Trophoblast cell (in vitro differentiated cells and primary cell): ENCODE data around the gene FSTL4.

Experiments
- DNase-seq, 2 donors: peaks; one replicate each; pipeline ENCODE4 v3.0.0-alpha.2; 2016
- H2AFZ ChIP-seq: 2 replicates; pipeline ENCODE4 v1.6.1; 2013; ENCODE audit warnings: low read length, moderate library complexity, mild to moderate bottlenecking; ENCODE audit not compliant: insufficient read depth, poor library complexity
- H2AK5ac ChIP-seq: 2 replicates; pipeline ENCODE4 v1.6.1; 2013; ENCODE audit warnings: mild to moderate bottlenecking, low read length
- H2BK120ac ChIP-seq: 2 replicates; pipeline ENCODE4 v1.6.1; 2013; ENCODE audit warnings: low read length, mild to moderate bottlenecking, moderate library complexity; ENCODE audit not compliant: insufficient read depth, poor library complexity
- H2BK12ac ChIP-seq: 2 replicates; pipeline ENCODE4 v1.6.1; 2013; ENCODE audit warnings: mild to moderate bottlenecking, low read length, moderate library complexity
- H2BK5ac ChIP-seq: 2 replicates; pipeline ENCODE4 v1.6.1; 2013; ENCODE audit warnings: low read length, low read depth, moderate library complexity, mild to moderate bottlenecking; ENCODE audit not compliant: poor library complexity
- H3K14ac ChIP-seq: 2 replicates; pipeline ENCODE4 v1.6.1; 2013; ENCODE audit warnings: mild to moderate bottlenecking, low read length
- H3K18ac ChIP-seq: 2 replicates; pipeline ENCODE4 v1.6.1; 2013; ENCODE audit warnings: mild to moderate bottlenecking, low read length
- H3K23ac ChIP-seq: 2 replicates; pipeline ENCODE4 v1.6.1; 2013; ENCODE audit warnings: low read length
- H3K27ac ChIP-seq: 2 replicates; pipeline ENCODE4 v1.5.1; 2013; ENCODE audit warnings: low read depth, mild to moderate bottlenecking, inconsistent platforms, low read length, moderate library complexity
- H3K27me3 ChIP-seq: 2 replicates; pipeline ENCODE4 v1.6.1; 2013; ENCODE audit warnings: inconsistent platforms, mild to moderate bottlenecking, low read length, moderate library complexity; ENCODE audit not compliant: insufficient read depth
- H3K36me3 ChIP-seq, 2 experiments: 1 replicate in 1 of 2; 2 replicates in 1 of 2; pipeline ENCODE4 v1.6.1; 2013; ENCODE audit warnings: low read length in 2 of 2, mild to moderate bottlenecking in 2 of 2, moderate library complexity in 1 of 2; ENCODE audit not compliant: insufficient read depth in 2 of 2, control insufficient read depth in 1 of 2
- H3K4ac ChIP-seq: 2 replicates; pipeline ENCODE4 v1.6.1; 2013; ENCODE audit warnings: low read depth, mild to moderate bottlenecking, low read length, moderate library complexity
- H3K4me1 ChIP-seq, 2 experiments: 1 replicate in 1 of 2; 2 replicates in 1 of 2; pipeline ENCODE4 v1.6.1; 2013; ENCODE audit warnings: low read length in 2 of 2, mild to moderate bottlenecking in 2 of 2, moderate library complexity in 1 of 2; ENCODE audit not compliant: insufficient read depth in 2 of 2, control insufficient read depth in 1 of 2
- H3K4me2 ChIP-seq: 2 replicates; pipeline ENCODE4 v1.6.1; 2013; ENCODE audit warnings: inconsistent platforms, mild to moderate bottlenecking, low read length, moderate library complexity
- H3K4me3 ChIP-seq: 2 replicates; pipeline ENCODE4 v1.5.1; 2013; ENCODE audit warnings: mild to moderate bottlenecking, low read depth, low read length, inconsistent platforms
- H3K79me1 ChIP-seq: one replicate; pipeline ENCODE4 v1.6.1; 2013; ENCODE audit warnings: low read length
- H3K79me2 ChIP-seq: 2 replicates; pipeline ENCODE4 v1.6.1; 2013; ENCODE audit warnings: low read length, mild to moderate bottlenecking; ENCODE audit not compliant: control insufficient read depth, insufficient read depth, poor library complexity
- H3K9ac ChIP-seq: 2 replicates; pipeline ENCODE4 v1.6.1; 2013; ENCODE audit warnings: mild to moderate bottlenecking, low read length
- H3K9me3 ChIP-seq: 2 replicates; pipeline ENCODE4 v1.6.1; 2013; ENCODE audit warnings: low read depth, mild to moderate bottlenecking, control low read depth, inconsistent platforms, low read length; ENCODE audit not compliant: insufficient read depth
- H4K12ac ChIP-seq: 2 replicates; pipeline ENCODE4 v1.6.1; 2013; ENCODE audit warnings: low read depth, mild to moderate bottlenecking, low read length, moderate library complexity
- H4K8ac ChIP-seq: 2 replicates; pipeline ENCODE4 v1.6.1; 2013; ENCODE audit warnings: low read depth, mild to moderate bottlenecking, low read length, moderate library complexity
- H4K91ac ChIP-seq: one replicate; pipeline ENCODE4 v1.6.1; 2013; ENCODE audit warnings: low read depth, mild to moderate bottlenecking, low read length, moderate library complexity
- WGBS: extraction: QIAGEN DNeasy Blood & Tissue Kit; methylation state at CpG from one replicate; pipeline ENCODE4 v1.1.7; 2013; ENCODE audit warnings: missing lambda C conversion rate; ENCODE audit not compliant: insufficient read length, insufficient coverage; ENCODE audit errors: extremely low coverage; 5-methylcytosine and 5-hydroxymethylcytosine counted together

FSTL4 gene

DNA sequence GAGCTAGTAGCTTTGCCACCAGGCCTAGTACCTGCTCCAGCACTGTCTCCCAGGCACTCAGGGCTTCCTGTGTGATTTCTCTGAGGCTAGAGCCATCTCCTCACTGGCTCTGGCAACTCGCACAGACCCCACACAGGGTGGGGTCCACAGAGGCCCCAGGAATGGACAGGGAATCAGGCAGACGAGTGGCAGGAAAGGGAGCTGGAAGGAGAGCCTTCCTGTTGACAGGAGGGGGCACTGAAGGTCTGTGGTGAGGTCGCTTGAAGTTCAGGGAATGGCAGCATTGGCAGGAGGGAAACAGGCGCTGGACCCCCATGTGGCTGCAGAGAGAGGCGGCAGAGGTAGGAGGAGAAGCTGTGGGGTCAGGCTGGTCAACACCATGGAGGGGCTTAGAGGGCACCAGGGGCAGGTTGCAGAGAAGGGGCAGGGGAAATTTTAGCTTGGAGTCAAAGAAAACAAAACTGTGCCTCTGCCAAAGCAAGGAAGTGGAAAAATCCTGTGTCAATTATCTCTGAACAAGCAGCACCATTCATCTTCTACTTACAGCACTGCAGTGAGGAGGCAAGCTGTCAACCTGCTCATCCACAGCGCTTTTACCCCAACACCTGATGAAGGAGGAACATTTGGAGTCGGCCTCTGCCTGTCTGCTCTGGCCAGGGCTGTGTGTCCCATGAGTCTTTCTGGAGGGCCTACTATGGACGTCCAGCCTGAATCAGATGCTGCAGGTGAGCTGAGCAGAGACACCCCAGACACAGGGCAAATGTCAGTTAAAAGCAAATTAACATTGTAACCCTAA lies 270.2 kb downstream of the FSTL4 start:
- Histone ChIP-seq H3K4me2 (no peak overlapping the region), H3K23ac (no peak overlapping the region), H2BK5ac (no peak overlapping the region), H2BK12ac (no peak overlapping the region), H3K4ac (no peak overlapping the region), H2BK120ac (no peak overlapping the region), H3K79me2 (no peaks in the 10 kb centered on the region), H3K79me1 (no peaks in the 10 kb centered on the region), H3K9me3 (no peaks in the 10 kb centered on the region), H3K36me3 (no peaks in the 10 kb centered on the region), H3K4me1 (no peaks in the 10 kb centered on the region), H3K4me3 (no peak overlapping the region), H2AK5ac (no peak overlapping the region), H3K9ac (no peak overlapping the region), H2AFZ (no peak overlapping the region), H3K14ac (no peak overlapping the region), H4K12ac (no peak overlapping the region), H3K27me3 (no peaks in the 10 kb centered on the region), H4K91ac (no peak overlapping the region), H3K18ac (no peak overlapping the region), H3K27ac (no peak overlapping the region), H4K8ac (no peak overlapping the region)
- no CpG with 5 or more reads among the region's 8 CpGs for WGBS
- no peak for DNase-seq

DNA sequence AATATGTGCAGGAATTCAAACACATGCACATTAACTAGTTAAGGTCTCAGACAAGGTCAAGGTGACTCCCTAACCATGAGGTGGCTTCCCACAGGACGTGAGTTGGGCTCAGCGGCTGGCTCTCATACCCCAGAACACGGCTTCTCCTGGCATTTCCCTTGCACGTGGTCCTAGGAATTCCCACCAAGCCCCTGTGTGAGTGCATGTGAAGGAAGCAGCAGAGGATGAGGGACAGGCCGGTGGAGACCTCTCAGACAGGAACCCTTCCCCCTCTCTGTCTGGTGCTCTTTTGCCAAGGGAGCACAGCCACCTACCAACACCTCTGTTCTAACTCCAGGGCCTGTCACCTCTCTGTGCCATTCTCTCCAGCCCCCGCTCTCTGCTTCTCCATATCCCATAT lies 271.0 kb downstream of the FSTL4 start:
- no peaks in the 10 kb centered on the region for H3K79me1 ChIP-seq
- H2AK5ac ChIP-seq = no peak overlapping the region
- no peak overlapping the region for H3K23ac ChIP-seq
- H2BK5ac ChIP-seq = no peak overlapping the region
- no peaks in the 10 kb centered on the region for H3K9me3 ChIP-seq
- no peak overlapping the region for H4K91ac ChIP-seq
- no peak overlapping the region for H3K4me2 ChIP-seq
- H3K18ac ChIP-seq = no peak overlapping the region
- no peaks in the 10 kb centered on the region for H3K36me3 ChIP-seq
- H3K79me2 ChIP-seq = no peaks in the 10 kb centered on the region
- WGBS = no CpG with 5 or more reads among the region's 6 CpGs
- H3K4me1 ChIP-seq = no peaks in the 10 kb centered on the region
- no peak overlapping the region for H2AFZ ChIP-seq
- no peak overlapping the region for H2BK120ac ChIP-seq
- no peak overlapping the region for H3K4ac ChIP-seq
- no peak overlapping the region for H4K8ac ChIP-seq
- H4K12ac ChIP-seq = no peak overlapping the region
- no peak overlapping the region for H3K4me3 ChIP-seq
- no peak overlapping the region for H3K14ac ChIP-seq
- no peak overlapping the region for H3K9ac ChIP-seq
- no peak overlapping the region for H2BK12ac ChIP-seq
- no peaks in the 10 kb centered on the region for H3K27me3 ChIP-seq
- H3K27ac ChIP-seq = no peak overlapping the region
- no peak for DNase-seq

DNA sequence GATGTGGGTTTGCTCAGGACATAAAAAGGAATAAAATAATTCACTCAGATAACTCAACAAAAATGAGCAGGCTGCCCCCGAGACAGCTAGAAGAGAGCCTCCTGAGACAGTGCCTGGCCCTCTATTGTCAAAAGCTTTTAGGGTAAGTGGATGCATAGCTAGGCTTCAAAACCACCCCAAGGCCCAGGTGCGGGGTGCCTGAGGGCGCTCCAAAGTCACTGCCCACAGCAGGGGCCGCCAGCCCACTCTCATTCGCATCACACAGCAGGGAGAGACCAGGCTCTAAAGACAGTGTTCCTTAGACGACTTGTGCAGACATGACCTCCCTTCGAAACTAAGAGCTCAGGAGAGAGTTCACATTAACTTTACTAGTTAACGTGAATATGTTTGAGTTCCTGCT lies 271.5 kb downstream of the FSTL4 start:
- Histone ChIP-seq H4K91ac (no peak overlapping the region), H3K23ac (no peak overlapping the region), H3K27me3 (no peaks in the 10 kb centered on the region), H3K4me1 (no peaks in the 10 kb centered on the region), H2AFZ (no peak overlapping the region), H2BK5ac (no peak overlapping the region), H3K4ac (no peak overlapping the region), H3K79me1 (no peaks in the 10 kb centered on the region), H3K4me2 (no peak overlapping the region), H2BK12ac (no peak overlapping the region), H3K9ac (no peak overlapping the region), H2AK5ac (no peak overlapping the region), H3K9me3 (no peaks in the 10 kb centered on the region), H3K18ac (no peak overlapping the region), H2BK120ac (no peak overlapping the region), H4K12ac (no peak overlapping the region), H3K27ac (no peak overlapping the region), H3K4me3 (no peak overlapping the region), H4K8ac (no peak overlapping the region), H3K36me3 (no peaks in the 10 kb centered on the region), H3K79me2 (no peaks in the 10 kb centered on the region), H3K14ac (no peak overlapping the region)
- no peak for DNase-seq
- no CpG with 5 or more reads among the region's 8 CpGs for WGBS

DNA sequence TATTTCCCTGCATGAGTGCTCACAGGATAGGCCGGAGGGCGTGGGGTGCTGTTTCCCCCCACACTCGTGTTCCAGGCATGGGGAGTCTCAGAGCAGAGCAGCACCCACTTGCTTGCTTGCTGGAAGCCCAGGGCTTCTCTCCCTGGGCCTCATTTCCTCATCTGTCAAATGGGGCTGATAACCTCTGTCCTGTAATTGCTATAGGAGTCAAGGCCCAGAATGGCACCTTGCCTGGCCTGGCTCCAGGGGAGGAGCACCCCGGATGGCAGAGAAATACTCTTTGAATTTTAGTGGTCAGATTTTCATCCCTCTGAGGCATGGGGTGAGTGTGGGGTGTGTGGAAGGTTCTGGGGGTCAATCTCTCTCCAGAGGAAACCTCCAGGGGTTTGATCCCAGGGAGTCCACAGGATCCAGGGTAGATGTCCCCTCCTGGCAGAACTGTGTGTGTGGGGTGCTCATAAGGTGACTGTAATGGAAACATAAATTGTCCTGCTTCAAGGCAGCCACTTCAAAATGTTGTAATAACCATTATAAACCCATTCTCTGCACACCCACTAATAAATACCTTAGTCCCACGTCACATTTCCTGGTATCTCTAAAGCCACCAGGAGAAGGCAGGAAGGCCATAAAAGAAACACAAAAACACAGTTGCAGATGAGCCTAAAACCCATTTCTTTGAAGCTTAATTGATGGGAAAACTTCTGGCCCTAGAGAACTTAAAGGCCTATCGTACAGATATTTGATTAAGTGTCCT lies 272.2 kb downstream of the FSTL4 start:
- no peak overlapping the region for H3K18ac ChIP-seq
- H3K4me2 ChIP-seq = no peak overlapping the region
- no peak overlapping the region for H4K12ac ChIP-seq
- no peaks in the 10 kb centered on the region for H3K27me3 ChIP-seq
- WGBS = no CpG with 5 or more reads among the region's 6 CpGs
- H3K9me3 ChIP-seq = no peaks in the 10 kb centered on the region
- H3K9ac ChIP-seq = no peak overlapping the region
- no peaks in the 10 kb centered on the region for H3K4me1 ChIP-seq
- H4K8ac ChIP-seq = no peak overlapping the region
- H2BK12ac ChIP-seq = no peak overlapping the region
- no peaks in the 10 kb centered on the region for H3K36me3 ChIP-seq
- H4K91ac ChIP-seq = no peak overlapping the region
- H2BK120ac ChIP-seq = no peak overlapping the region
- H2BK5ac ChIP-seq = no peak overlapping the region
- H3K4ac ChIP-seq = no peak overlapping the region
- H2AFZ ChIP-seq = no peak overlapping the region
- no peak overlapping the region for H3K14ac ChIP-seq
- no peaks in the 10 kb centered on the region for H3K79me1 ChIP-seq
- H2AK5ac ChIP-seq = no peak overlapping the region
- H3K4me3 ChIP-seq = no peak overlapping the region
- H3K79me2 ChIP-seq = no peaks in the 10 kb centered on the region
- no peak overlapping the region for H3K27ac ChIP-seq
- no peak overlapping the region for H3K23ac ChIP-seq
- DNase-seq = no peak
